ENCODE measurements around the gene CERCAM.
"Not testable (repeated sequence)": the region's sequence is repeated elsewhere in the genome, so short reads cannot be mapped to it uniquely, and the experiment has no call there.

Gene CERCAM

DNA sequence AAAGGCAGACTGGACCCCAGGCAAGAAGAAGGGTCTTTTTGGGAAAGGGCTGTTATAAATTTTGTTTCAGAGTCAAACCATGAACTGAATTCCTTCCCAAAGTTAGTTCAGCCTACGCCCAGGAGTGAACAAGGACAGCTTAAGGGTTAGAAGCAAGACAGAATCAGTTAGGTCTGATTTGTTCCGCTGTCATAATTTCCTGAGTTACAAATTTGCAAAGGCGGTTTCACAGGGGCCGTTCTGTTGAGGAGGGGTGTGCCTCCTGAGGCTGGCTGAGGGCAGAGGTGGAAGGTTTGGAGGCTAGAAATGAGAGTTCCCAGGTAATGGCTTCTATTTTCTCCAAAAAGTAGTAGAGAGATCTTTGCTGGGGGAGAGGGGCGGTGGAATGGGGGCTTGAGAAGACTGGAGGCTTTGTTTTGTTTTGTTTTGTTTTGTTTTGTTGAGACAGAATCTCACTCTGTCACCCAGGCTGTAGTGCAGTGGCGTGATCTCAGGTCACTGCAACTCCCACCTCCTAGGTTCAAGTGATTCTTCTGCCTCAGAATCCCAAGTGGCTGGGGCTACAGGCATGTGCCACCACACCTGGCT, 4.1 kb upstream of the CERCAM start:
- Histone ChIP-seq H3K9ac (ENCODE audit: low read depth in 1 of 2, low read length in 2 of 2) (no peak overlapping the region), H3K27ac (ENCODE audit: low read depth in 2 of 2, low read length in 2 of 2) (no peak overlapping the region), H3K27me3 (ENCODE audit: control insufficient read depth in 2 of 2, insufficient read depth in 2 of 2, low read length in 2 of 2) (peaks cover 24 to 26% of the 10 kb centered on the region in 2 donors)

GRCh38 chr9:128419061-128419925, 1.4 kb upstream of the CERCAM start:
- Histone ChIP-seq H3K27me3 (ENCODE audit: control insufficient read depth in 2 of 2, insufficient read depth in 2 of 2, low read length in 2 of 2) (peaks cover 24 to 28% of the 10 kb centered on the region in 2 donors), H3K4me1 (ENCODE audit: control insufficient read depth in 2 of 2, insufficient read depth in 2 of 2, low read length in 2 of 2) (peaks cover 12 to 14% of the 10 kb centered on the region in 2 donors), H3K9ac (ENCODE audit: low read depth in 1 of 2, low read length in 2 of 2) (no peak overlapping the region), H3K4me3 (ENCODE audit: low read length in 2 of 2) (peak overlapping the region; percentile 33 to 48), H3K9me3 (ENCODE audit: control insufficient read depth in 2 of 2, low read length in 2 of 2) (no peaks in the 10 kb centered on the region), H3K27ac (ENCODE audit: low read depth in 2 of 2, low read length in 2 of 2) (no peak overlapping the region), H3K36me3 (ENCODE audit: control insufficient read depth in 2 of 2, insufficient read depth in 2 of 2, low read length in 2 of 2) (no peaks in the 10 kb centered on the region)

More for the DNA sequence above, 4.1 kb upstream of the CERCAM start:
- H3K9me3 ChIP-seq (ENCODE audit: control insufficient read depth in 2 of 2, low read length in 2 of 2), result no peaks in the 10 kb centered on the region
- no peaks in the 10 kb centered on the region for H3K36me3 ChIP-seq (ENCODE audit: control insufficient read depth in 2 of 2, insufficient read depth in 2 of 2, low read length in 2 of 2)
- H3K4me3 ChIP-seq (ENCODE audit: low read length in 2 of 2), result no peak overlapping the region
- peaks cover 12 to 14% of the 10 kb centered on the region in 2 donors for H3K4me1 ChIP-seq (ENCODE audit: control insufficient read depth in 2 of 2, insufficient read depth in 2 of 2, low read length in 2 of 2)

GRCh38 chr9:128420060-128420650, 502 bp upstream of the CERCAM start:
- Histone ChIP-seq H3K4me3 (ENCODE audit: low read length in 2 of 2) (peak overlapping the region; percentile 58 to 60), H3K27me3 (ENCODE audit: control insufficient read depth in 2 of 2, insufficient read depth in 2 of 2, low read length in 2 of 2) (peaks cover 19 to 27% of the 10 kb centered on the region in 2 donors), H3K4me1 (ENCODE audit: control insufficient read depth in 2 of 2, insufficient read depth in 2 of 2, low read length in 2 of 2) (peaks cover 12 to 14% of the 10 kb centered on the region in 2 donors), H3K27ac (ENCODE audit: low read depth in 2 of 2, low read length in 2 of 2) (peak overlapping the region in 1 of 2 donors; percentile 58), H3K36me3 (ENCODE audit: control insufficient read depth in 2 of 2, insufficient read depth in 2 of 2, low read length in 2 of 2) (no peaks in the 10 kb centered on the region), H3K9me3 (ENCODE audit: control insufficient read depth in 2 of 2, low read length in 2 of 2) (no peaks in the 10 kb centered on the region), H3K9ac (ENCODE audit: low read depth in 1 of 2, low read length in 2 of 2) (peak overlapping the region in 1 of 2 donors; percentile 57)

- no peaks in the 10 kb centered on the region for H3K36me3 ChIP-seq (ENCODE audit: control insufficient read depth in 2 of 2, insufficient read depth in 2 of 2, low read length in 2 of 2)
- H3K4me3 ChIP-seq (ENCODE audit: low read length in 2 of 2), result peak overlapping the region in 1 of 2 donors; percentile 64
- H3K9ac ChIP-seq (ENCODE audit: low read depth in 1 of 2, low read length in 2 of 2), result peak overlapping the region in 1 of 2 donors; percentile 58
- no peak overlapping the region for H3K27ac ChIP-seq (ENCODE audit: low read depth in 2 of 2, low read length in 2 of 2)
- H3K27me3 ChIP-seq (ENCODE audit: control insufficient read depth in 2 of 2, insufficient read depth in 2 of 2, low read length in 2 of 2), result peaks cover 10 to 19% of the 10 kb centered on the region in 2 donors
- H3K4me1 ChIP-seq (ENCODE audit: control insufficient read depth in 2 of 2, insufficient read depth in 2 of 2, low read length in 2 of 2), result peaks cover 12 to 14% of the 10 kb centered on the region in 2 donors
- H3K9me3 ChIP-seq (ENCODE audit: control insufficient read depth in 2 of 2, low read length in 2 of 2), result no peaks in the 10 kb centered on the region
These were observed 882 bp downstream of the CERCAM start for GRCh38 chr9:128421482-128421996.

DNA sequence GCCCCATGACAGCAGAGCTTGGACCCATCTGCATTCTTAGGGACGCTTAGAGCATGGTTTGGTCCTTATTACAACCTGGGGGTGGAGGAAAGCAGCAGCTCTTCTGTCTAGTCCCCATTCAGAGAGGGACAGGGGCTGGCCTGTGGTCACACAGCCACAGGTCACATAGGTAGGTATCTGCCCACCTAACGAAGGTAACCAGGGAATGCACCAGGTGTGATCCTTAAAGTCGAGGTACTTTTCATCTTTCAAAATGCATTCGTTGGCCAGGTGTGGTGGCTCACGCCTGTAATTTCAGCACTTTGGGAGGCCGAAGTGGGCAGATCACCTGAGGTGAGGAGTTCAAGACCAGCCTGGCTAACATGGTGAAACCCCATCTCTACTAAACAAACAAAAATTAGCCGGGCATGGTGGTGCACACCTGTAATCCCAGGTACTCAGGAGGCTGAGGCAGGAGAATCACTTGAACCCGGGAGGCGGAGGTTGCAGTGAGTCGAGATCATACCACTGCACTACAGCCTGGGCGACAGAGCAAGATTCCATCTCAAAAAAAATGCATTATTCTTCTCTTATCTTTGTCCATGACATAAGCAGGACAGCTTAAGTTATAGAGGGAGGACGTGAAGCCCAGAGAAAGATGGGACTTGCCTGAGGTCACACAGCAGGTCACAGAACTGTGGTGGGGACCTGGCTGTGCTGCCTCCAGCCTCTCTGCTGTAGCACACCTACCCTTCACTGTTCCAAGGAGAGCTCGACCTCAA, 1.5 kb downstream of the CERCAM start:
- H3K9me3 ChIP-seq (ENCODE audit: control insufficient read depth in 2 of 2, low read length in 2 of 2); H3K36me3 ChIP-seq (ENCODE audit: control insufficient read depth in 2 of 2, insufficient read depth in 2 of 2, low read length in 2 of 2); H3K27ac ChIP-seq (ENCODE audit: low read depth in 2 of 2, low read length in 2 of 2); H3K4me3 ChIP-seq (ENCODE audit: low read length in 2 of 2); H3K9ac ChIP-seq (ENCODE audit: low read depth in 1 of 2, low read length in 2 of 2): not testable (repeated sequence)
- Histone ChIP-seq H3K27me3 (ENCODE audit: control insufficient read depth in 2 of 2, insufficient read depth in 2 of 2, low read length in 2 of 2) (peaks cover 9 to 15% of the 10 kb centered on the region in 2 donors), H3K4me1 (ENCODE audit: control insufficient read depth in 2 of 2, insufficient read depth in 2 of 2, low read length in 2 of 2) (peaks cover 12 to 14% of the 10 kb centered on the region in 2 donors)

DNA sequence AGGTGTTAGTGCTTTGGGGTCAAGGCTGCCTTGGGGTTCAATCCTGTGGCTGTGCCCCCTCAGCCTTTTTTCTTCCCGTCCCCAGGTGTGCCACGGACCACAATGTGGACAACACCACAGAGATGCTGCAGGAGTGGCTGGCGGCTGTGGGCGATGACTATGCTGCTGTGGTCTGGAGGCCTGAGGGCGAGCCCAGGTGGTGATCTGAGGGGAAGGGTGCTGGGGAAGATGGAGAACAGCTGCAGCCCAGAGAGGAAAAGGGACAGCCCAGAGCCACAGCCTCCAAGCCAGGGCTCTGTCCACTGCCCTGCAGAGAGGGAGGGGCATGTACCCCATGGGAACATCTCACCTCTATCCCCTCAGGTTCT, 2.1 kb downstream of the CERCAM start:
- no peak overlapping the region for H3K27ac ChIP-seq (ENCODE audit: low read depth in 2 of 2, low read length in 2 of 2)
- H3K4me1 ChIP-seq (ENCODE audit: control insufficient read depth in 2 of 2, insufficient read depth in 2 of 2, low read length in 2 of 2), result peaks cover 12 to 14% of the 10 kb centered on the region in 2 donors
- no peaks in the 10 kb centered on the region for H3K9me3 ChIP-seq (ENCODE audit: control insufficient read depth in 2 of 2, low read length in 2 of 2)
- H3K4me3 ChIP-seq (ENCODE audit: low read length in 2 of 2), result no peak overlapping the region
- H3K36me3 ChIP-seq (ENCODE audit: control insufficient read depth in 2 of 2, insufficient read depth in 2 of 2, low read length in 2 of 2), result no peaks in the 10 kb centered on the region
- H3K9ac ChIP-seq (ENCODE audit: low read depth in 1 of 2, low read length in 2 of 2), result no peak overlapping the region
- peaks cover 9 to 13% of the 10 kb centered on the region in 2 donors for H3K27me3 ChIP-seq (ENCODE audit: control insufficient read depth in 2 of 2, insufficient read depth in 2 of 2, low read length in 2 of 2)

- H3K4me3 ChIP-seq (ENCODE audit: low read length in 2 of 2); H3K27ac ChIP-seq (ENCODE audit: low read depth in 2 of 2, low read length in 2 of 2); H3K9me3 ChIP-seq (ENCODE audit: control insufficient read depth in 2 of 2, low read length in 2 of 2); H3K36me3 ChIP-seq (ENCODE audit: control insufficient read depth in 2 of 2, insufficient read depth in 2 of 2, low read length in 2 of 2); H3K9ac ChIP-seq (ENCODE audit: low read depth in 1 of 2, low read length in 2 of 2): not testable (repeated sequence)
- peaks cover 12 to 14% of the 10 kb centered on the region in 2 donors for H3K4me1 ChIP-seq (ENCODE audit: control insufficient read depth in 2 of 2, insufficient read depth in 2 of 2, low read length in 2 of 2)
- H3K27me3 ChIP-seq (ENCODE audit: control insufficient read depth in 2 of 2, insufficient read depth in 2 of 2, low read length in 2 of 2), result peaks cover 9 to 13% of the 10 kb centered on the region in 2 donors
These were observed 2.7 kb downstream of the CERCAM start for GRCh38 chr9:128423356-128423755.

- no peak overlapping the region for H3K4me3 ChIP-seq (ENCODE audit: low read length in 2 of 2)
- H3K27ac ChIP-seq (ENCODE audit: low read depth in 2 of 2, low read length in 2 of 2), result no peak overlapping the region
- peaks cover 3 to 7% of the 10 kb centered on the region in 2 donors for H3K27me3 ChIP-seq (ENCODE audit: control insufficient read depth in 2 of 2, insufficient read depth in 2 of 2, low read length in 2 of 2)
- no peaks in the 10 kb centered on the region for H3K9me3 ChIP-seq (ENCODE audit: control insufficient read depth in 2 of 2, low read length in 2 of 2)
- H3K4me1 ChIP-seq (ENCODE audit: control insufficient read depth in 2 of 2, insufficient read depth in 2 of 2, low read length in 2 of 2), result peaks cover 7 to 9% of the 10 kb centered on the region in 2 donors
- no peaks in the 10 kb centered on the region for H3K36me3 ChIP-seq (ENCODE audit: control insufficient read depth in 2 of 2, insufficient read depth in 2 of 2, low read length in 2 of 2)
- no peak overlapping the region for H3K9ac ChIP-seq (ENCODE audit: low read depth in 1 of 2, low read length in 2 of 2)
These were observed 3.7 kb downstream of the CERCAM start for GRCh38 chr9:128424268-128424780.

DNA sequence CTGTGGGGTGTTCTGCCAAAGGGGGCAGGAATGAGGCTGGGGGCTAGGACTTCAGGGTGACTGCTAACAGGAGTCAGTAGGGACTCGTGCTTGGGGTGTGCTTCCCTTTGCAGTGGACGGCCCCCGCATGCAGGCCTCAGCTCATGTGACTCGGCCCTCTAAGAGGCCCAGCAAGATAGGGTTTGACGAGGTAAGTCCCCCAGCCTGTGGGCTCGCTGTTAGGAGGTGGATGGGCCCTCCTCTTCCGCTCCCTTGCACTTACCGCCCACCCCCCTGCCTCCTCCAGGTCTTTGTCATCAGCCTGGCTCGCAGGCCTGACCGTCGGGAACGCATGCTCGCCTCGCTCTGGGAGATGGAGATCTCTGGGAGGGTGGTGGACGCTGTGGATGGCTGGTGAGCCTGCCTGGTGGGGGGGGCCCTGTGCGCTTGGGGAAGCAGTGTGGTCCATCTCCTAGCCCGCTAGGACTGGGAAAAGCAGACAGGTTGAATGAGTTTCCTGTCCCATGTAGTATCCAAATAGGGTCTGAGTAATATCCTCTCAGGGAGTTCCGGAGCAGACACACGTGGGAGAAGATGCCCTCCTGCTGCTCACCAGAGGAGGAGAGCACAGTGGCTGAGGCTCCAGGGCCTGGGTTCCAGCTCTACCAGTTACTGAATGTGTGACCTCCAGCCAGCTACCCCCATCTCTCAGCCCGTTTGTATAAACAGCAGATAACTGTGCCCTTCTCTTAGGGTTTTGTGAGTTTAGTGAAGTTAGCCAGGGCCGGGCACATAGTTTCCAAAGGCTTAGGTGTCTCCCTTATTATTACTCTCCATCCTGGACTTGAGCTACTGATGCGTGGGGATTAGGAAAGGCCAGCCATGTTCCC, 8.2 kb downstream of the CERCAM start:
- Histone ChIP-seq H3K27ac (ENCODE audit: low read depth in 2 of 2, low read length in 2 of 2) (no peak overlapping the region), H3K9ac (ENCODE audit: low read depth in 1 of 2, low read length in 2 of 2) (no peak overlapping the region), H3K9me3 (ENCODE audit: control insufficient read depth in 2 of 2, low read length in 2 of 2) (no peaks in the 10 kb centered on the region), H3K27me3 (ENCODE audit: control insufficient read depth in 2 of 2, insufficient read depth in 2 of 2, low read length in 2 of 2) (no peaks in the 10 kb centered on the region), H3K4me3 (ENCODE audit: low read length in 2 of 2) (no peak overlapping the region), H3K4me1 (ENCODE audit: control insufficient read depth in 2 of 2, insufficient read depth in 2 of 2, low read length in 2 of 2) (no peaks in the 10 kb centered on the region), H3K36me3 (ENCODE audit: control insufficient read depth in 2 of 2, insufficient read depth in 2 of 2, low read length in 2 of 2) (no peaks in the 10 kb centered on the region)

Data from mucosa of rectum (tissue), 2 donors.